H54 (cell line): ENCODE data around the gene ST3GAL3.

ENCODE experiments used
- DNase-seq: peaks from one replicate; pipeline ENCODE4 v3.0.0; 2011; ENCODE audit warnings: low spot score, mixed read lengths; ENCODE audit not compliant: insufficient read length
- FAIRE-seq: peaks from 3 replicates; lab custom pipeline; 2011; peaks lifted over from hg19 to GRCh38; lab: Jason Lieb, UNC
- POLR2A ChIP-seq: IDR thresholded peaks from 2 replicates; pipeline ENCODE4 v1.6.1; 2011; ENCODE audit warnings: low read depth, mild to moderate bottlenecking, low read length

ST3GAL3 gene

GRCh38 chr1:43900386-43900785 is 193.1 kb downstream of the ST3GAL3 start:
- no peak for FAIRE-seq
- TF ChIP-seq POLR2A, result no peak
- DNase-seq, result no peak

DNA sequence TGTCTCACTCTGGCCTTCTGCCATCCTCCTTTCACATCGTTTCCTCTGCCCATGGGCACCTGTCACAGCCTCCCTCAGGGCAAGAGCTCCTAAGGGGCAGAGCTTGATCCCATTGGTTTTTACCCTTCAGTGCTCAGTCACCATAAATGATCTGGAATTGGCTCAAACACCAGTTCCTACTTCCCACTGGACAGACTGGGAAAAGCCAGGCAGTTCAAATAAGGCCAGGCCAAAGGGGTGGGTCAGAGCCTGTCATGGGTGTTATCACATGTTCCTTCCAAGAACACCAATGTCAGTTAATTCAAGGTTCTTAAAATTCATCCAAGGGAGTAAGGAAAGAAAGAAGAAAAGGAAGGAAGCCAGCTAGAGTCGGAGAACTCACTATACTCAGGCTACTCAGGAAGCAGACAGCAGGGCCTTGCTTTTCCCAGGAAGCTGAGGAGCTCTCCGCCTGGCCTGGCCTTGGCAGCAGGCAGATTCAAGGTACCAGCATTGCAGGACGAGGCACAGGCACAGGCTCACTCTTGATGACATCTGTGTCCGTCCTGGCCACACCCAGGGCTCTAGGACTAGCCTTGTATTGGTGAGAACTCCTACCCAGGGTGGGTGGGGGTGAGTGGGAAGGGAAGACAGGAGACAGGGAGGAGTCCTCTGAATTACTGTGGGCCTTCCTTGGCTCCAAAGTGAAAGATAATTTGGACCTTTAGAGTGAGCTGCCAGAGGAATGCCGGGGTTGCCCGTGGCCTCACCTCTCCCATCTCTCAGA is 194.0 kb downstream of the ST3GAL3 start:
- no peak for TF ChIP-seq POLR2A
- FAIRE-seq (no peak), DNase-seq (no peak)

- DNase-seq (no peak), FAIRE-seq (no peak)
- no peak for TF ChIP-seq POLR2A
Observed at GRCh38 chr1:43902058-43902831, 194.9 kb downstream of the ST3GAL3 start.

GRCh38 chr1:43904660-43905551 is 197.6 kb downstream of the ST3GAL3 start:
- no peak for FAIRE-seq
- TF ChIP-seq POLR2A, result no peak
- no peak for DNase-seq

GRCh38 chr1:43908226-43908625 is 200.9 kb downstream of the ST3GAL3 start:
- DNase-seq (no peak), FAIRE-seq (no peak)
- TF ChIP-seq POLR2A, result no peak

DNA sequence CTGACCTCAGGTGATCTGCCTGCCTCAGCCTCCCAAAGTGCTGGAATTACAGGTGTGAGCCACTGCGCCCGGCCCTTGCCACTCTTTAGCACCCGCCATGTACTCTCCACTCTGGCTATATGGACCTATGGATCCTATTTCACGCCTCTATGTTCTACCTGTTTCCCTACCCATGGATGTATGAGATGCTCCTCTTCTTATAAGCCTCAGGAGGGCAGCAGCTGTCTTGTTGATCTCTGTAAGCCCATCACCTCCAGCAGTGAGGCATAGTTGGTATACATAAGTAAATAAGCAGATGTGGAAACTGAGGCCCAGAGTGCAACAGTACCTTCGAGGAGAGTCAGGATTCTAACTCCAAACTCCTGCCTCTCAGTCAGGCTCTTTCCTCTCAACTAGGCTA is 201.5 kb downstream of the ST3GAL3 start:
- DNase-seq (no peak), FAIRE-seq (no peak)
- no peak for TF ChIP-seq POLR2A

GRCh38 chr1:43910343-43910742 is 203.0 kb downstream of the ST3GAL3 start:
- FAIRE-seq (no peak), DNase-seq (no peak)
- TF ChIP-seq POLR2A, result no peak

DNA sequence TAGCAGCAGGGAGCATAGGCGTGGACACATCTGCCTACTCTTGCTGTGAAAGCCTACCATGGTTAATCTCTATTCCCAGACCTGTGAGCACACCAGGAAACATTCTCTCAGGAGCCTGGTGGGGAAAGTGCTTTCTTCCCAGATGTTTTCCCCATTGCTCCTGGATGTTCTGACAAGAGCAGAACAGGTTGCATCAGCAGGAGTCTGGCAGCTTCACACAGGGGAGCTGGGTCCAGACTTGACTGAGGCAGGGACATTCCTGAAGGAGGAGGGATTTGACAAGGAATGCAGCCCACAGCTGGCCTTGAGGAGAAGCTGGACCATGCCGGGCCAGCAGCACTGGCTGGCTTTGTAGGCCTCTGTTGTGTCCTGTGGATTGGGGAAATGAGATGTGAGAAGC is 205.3 kb downstream of the ST3GAL3 start:
- no peak for DNase-seq
- FAIRE-seq, result no peak
- TF ChIP-seq POLR2A, result no peak

DNA sequence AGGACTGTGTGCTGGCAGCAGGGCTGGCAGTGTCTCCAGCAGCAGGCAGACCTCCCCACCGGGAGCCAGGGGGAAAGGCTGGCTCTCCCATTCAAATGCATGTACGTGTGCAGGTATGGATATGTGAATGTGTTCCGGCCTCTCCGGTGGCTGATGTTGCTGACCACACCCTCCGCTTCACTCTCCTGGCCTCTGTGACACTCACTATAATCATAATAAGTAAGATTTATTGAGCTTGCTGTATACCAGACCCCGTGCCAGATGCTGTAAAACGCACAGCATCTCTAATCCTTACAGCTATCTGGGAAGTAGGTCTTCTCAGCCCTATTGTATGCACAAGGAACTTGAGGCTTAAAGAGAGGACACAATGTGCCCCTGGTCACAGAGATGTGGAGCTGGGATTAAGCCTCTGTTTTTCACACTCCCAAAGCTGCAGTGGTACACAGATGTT is 205.7 kb downstream of the ST3GAL3 start:
- DNase-seq, result no peak
- FAIRE-seq, result no peak
- no peak for TF ChIP-seq POLR2A

GRCh38 chr1:43913666-43914360 is 206.5 kb downstream of the ST3GAL3 start:
- TF ChIP-seq POLR2A, result no peak
- no peak for FAIRE-seq
- DNase-seq, result no peak

- FAIRE-seq (no peak), DNase-seq (no peak)
- TF ChIP-seq POLR2A, result no peak
Observed at GRCh38 chr1:43914576-43915525, 207.5 kb downstream of the ST3GAL3 start.

- TF ChIP-seq POLR2A, result no peak
- FAIRE-seq, result no peak
- no peak for DNase-seq
Observed at GRCh38 chr1:43919906-43920305, 212.6 kb downstream of the ST3GAL3 start.

GRCh38 chr1:43921022-43921421 is 213.7 kb downstream of the ST3GAL3 start:
- FAIRE-seq, result no peak
- TF ChIP-seq POLR2A, result no peak
- DNase-seq, result no peak
